H9 (cell line): ENCODE data around the gene CD207. TPM values are rescaled to one million over a fixed set of nuclear protein-coding genes. Genes with fewer than 3 reads are reported as not detected.

Source experiments
- DNase-seq: peaks from one replicate; pipeline ENCODE4 v3.0.0-alpha.2; 2017
- H2AFZ ChIP-seq: one replicate; pipeline ENCODE4 v1.6.1; 2013; ENCODE audit warnings: mild to moderate bottlenecking, low read length, control low read depth, moderate library complexity
- H2AK5ac ChIP-seq: 2 replicates; pipeline ENCODE4 v1.6.1; 2013; ENCODE audit warnings: low read length, control low read depth, mixed read lengths; ENCODE audit not compliant: insufficient read length
- H2BK120ac ChIP-seq: one replicate; pipeline ENCODE4 v1.6.1; 2013; ENCODE audit warnings: low read depth, mild to moderate bottlenecking, low read length, control low read depth, inconsistent platforms; ENCODE audit not compliant: poor library complexity, severe bottlenecking
- H2BK12ac ChIP-seq: 2 replicates; pipeline ENCODE4 v1.6.1; 2013; ENCODE audit warnings: low read length, control low read depth, mixed read lengths, low read depth; ENCODE audit not compliant: insufficient read length
- H2BK15ac ChIP-seq: 2 replicates; pipeline ENCODE4 v1.6.1; 2013; ENCODE audit warnings: low read depth, low read length, control low read depth
- H2BK20ac ChIP-seq: one replicate; pipeline ENCODE4 v1.6.1; 2013; ENCODE audit warnings: low read depth, mild to moderate bottlenecking, low read length, control low read depth, inconsistent platforms; ENCODE audit not compliant: poor library complexity, severe bottlenecking
- H2BK5ac ChIP-seq: 2 replicates; pipeline ENCODE4 v1.6.1; 2013; ENCODE audit warnings: low read length, control low read depth, mixed read lengths; ENCODE audit not compliant: insufficient read length
- H3K14ac ChIP-seq: 2 replicates; pipeline ENCODE4 v1.6.1; 2013; ENCODE audit warnings: low read length, control low read depth; ENCODE audit not compliant: insufficient read depth
- H3K18ac ChIP-seq: 2 replicates; pipeline ENCODE4 v1.6.1; 2013; ENCODE audit warnings: low read depth, mild to moderate bottlenecking, mixed read lengths, low read length, control low read depth; ENCODE audit not compliant: insufficient read length
- H3K23ac ChIP-seq: 2 replicates; pipeline ENCODE4 v1.6.1; 2013; ENCODE audit warnings: low read length, control low read depth, mixed read lengths, low read depth; ENCODE audit not compliant: insufficient read length
- H3K23me2 ChIP-seq: 2 replicates; pipeline ENCODE4 v1.6.1; 2013; ENCODE audit warnings: low read depth, mild to moderate bottlenecking, mixed read lengths, low read length, control low read depth; ENCODE audit not compliant: insufficient read length, poor library complexity, severe bottlenecking
- H3K27ac ChIP-seq: 2 replicates; pipeline ENCODE4 v1.5.1; 2013; ENCODE audit warnings: low read length, control low read depth, mixed read lengths, low read depth; ENCODE audit not compliant: insufficient read length
- H3K27me3 ChIP-seq: 2 replicates; pipeline ENCODE4 v1.6.1; 2013; ENCODE audit warnings: low read length, control low read depth, inconsistent platforms; ENCODE audit not compliant: insufficient read depth
- H3K4ac ChIP-seq: 2 replicates; pipeline ENCODE4 v1.6.1; 2013; ENCODE audit warnings: low read depth, mild to moderate bottlenecking, control low read depth, inconsistent platforms, low read length, moderate library complexity
- H3K4me1 ChIP-seq: 2 replicates; pipeline ENCODE4 v1.6.1; 2013; ENCODE audit warnings: low read length, control low read depth, inconsistent platforms; ENCODE audit not compliant: insufficient read depth
- H3K4me2 ChIP-seq: 2 replicates; pipeline ENCODE4 v1.6.1; 2013; ENCODE audit warnings: low read length, control low read depth, mixed read lengths; ENCODE audit not compliant: insufficient read length, insufficient read depth
- H3K56ac ChIP-seq: 2 replicates; pipeline ENCODE4 v1.6.1; 2013; ENCODE audit warnings: low read depth, mild to moderate bottlenecking, mixed read lengths, low read length, control low read depth; ENCODE audit not compliant: insufficient read length
- H3K79me1 ChIP-seq: 2 replicates; pipeline ENCODE4 v1.6.1; 2013; ENCODE audit warnings: low read depth, mild to moderate bottlenecking, moderate library complexity, low read length, control low read depth, inconsistent platforms; ENCODE audit not compliant: insufficient read depth, poor library complexity, severe bottlenecking
- H3K79me2 ChIP-seq: 2 replicates; pipeline ENCODE4 v1.6.1; 2013; ENCODE audit warnings: low read length, control low read depth, inconsistent platforms; ENCODE audit not compliant: insufficient read depth
- H3K9ac ChIP-seq: 2 replicates; pipeline ENCODE4 v1.6.1; 2013; ENCODE audit warnings: low read length, control low read depth, mixed read lengths; ENCODE audit not compliant: insufficient read length; ENCODE audit errors: extremely low read depth
- H3K9me3 ChIP-seq: one replicate; pipeline ENCODE4 v1.6.1; 2013; ENCODE audit warnings: low read depth, low read length, inconsistent platforms; ENCODE audit not compliant: control insufficient read depth
- H3T11ph ChIP-seq: one replicate; pipeline ENCODE4 v1.6.1; 2013; ENCODE audit warnings: mild to moderate bottlenecking, low read length, control low read depth, inconsistent platforms
- H4K20me1 ChIP-seq: one replicate; pipeline ENCODE4 v1.6.1; 2013; ENCODE audit not compliant: control insufficient read depth, insufficient read length, insufficient read depth
- H4K5ac ChIP-seq: 2 replicates; pipeline ENCODE4 v1.6.1; 2013; ENCODE audit warnings: low read depth, mild to moderate bottlenecking, mixed read lengths, low read length, control low read depth; ENCODE audit not compliant: insufficient read length
- H4K8ac ChIP-seq: replicated peaks from 2 replicates; pipeline ENCODE4 v1.6.1; 2013; ENCODE audit warnings: low read length, control low read depth, mixed read lengths, low read depth; ENCODE audit not compliant: insufficient read length
- H4K91ac ChIP-seq: 2 replicates; pipeline ENCODE4 v1.6.1; 2013; ENCODE audit warnings: low read depth, mild to moderate bottlenecking, moderate library complexity, mixed read lengths, low read length, control low read depth; ENCODE audit not compliant: insufficient read length
- H3K27ac Mint-ChIP-seq, 3 experiments: 2 replicates in 2 of 3; 3 replicates in 1 of 3; pipeline ENCODE4 v1.8.0; 2020 to 2021; ENCODE audit warnings: mixed read lengths in 3 of 3, mild to moderate bottlenecking in 1 of 3, moderate library complexity in 1 of 3
- H3K27me3 Mint-ChIP-seq: 2 replicates; pipeline ENCODE4 v1.8.0; 2021; ENCODE audit warnings: low read depth, mild to moderate bottlenecking, moderate library complexity, mixed read lengths
- H3K36me3 Mint-ChIP-seq, 3 experiments: 2 replicates in 2 of 3; 3 replicates in 1 of 3; pipeline ENCODE4 v1.8.0; 2020 to 2021; ENCODE audit warnings: low read depth in 3 of 3, mixed read lengths in 3 of 3; ENCODE audit not compliant: insufficient read depth in 1 of 3
- H3K4me1 Mint-ChIP-seq, 2 experiments: 2 replicates each; pipeline ENCODE4 v1.8.0; 2020; ENCODE audit warnings: mixed read lengths in 2 of 2
- H3K4me3 Mint-ChIP-seq, 2 experiments: 2 replicates in 1 of 2; 3 replicates in 1 of 2; pipeline ENCODE4 v1.8.0; 2020 to 2021; ENCODE audit warnings: mild to moderate bottlenecking in 2 of 2, mixed read lengths in 2 of 2, moderate library complexity in 1 of 2
- H3K9me3 Mint-ChIP-seq, 2 experiments: 2 replicates in 1 of 2; 3 replicates in 1 of 2; pipeline ENCODE4 v1.8.0; 2020; ENCODE audit warnings: mild to moderate bottlenecking in 2 of 2, mixed read lengths in 2 of 2, moderate library complexity in 1 of 2
- CTCF ChIP-seq: fragments of 200-600 bp; sonication (generic); conservative IDR thresholded peaks from 3 replicates; pipeline ENCODE4 v1.8.0; 2021; ENCODE audit warnings: antibody characterized with exemption, mild to moderate bottlenecking
- WGBS: extraction: QIAGEN DNeasy Blood & Tissue Kit; methylation state at CpG from one replicate; pipeline ENCODE4 v1.1.7; 2013; ENCODE audit warnings: missing lambda C conversion rate, low lambda C conversion rate, mixed read lengths; ENCODE audit not compliant: insufficient read length; ENCODE audit errors: extremely low coverage; 5-methylcytosine and 5-hydroxymethylcytosine counted together
- total RNA-seq: library from RNA; stranded (reverse); gene quantifications from 2 replicates; pipeline ENCODE4 v1.2.1, GENCODE V29; 2021

CD207 gene
- total RNA-seq, 1 experiment from 2014 or later, result not detected

GRCh38 chr2:70828914-70829824 is 6.4 kb downstream of the CD207 start:
- Histone ChIP-seq H3K23ac (no peak overlapping the region), H3K18ac (no peak overlapping the region), H4K8ac (no peak overlapping the region), H3K79me1 (no peaks in the 10 kb centered on the region), H2AK5ac (no peak overlapping the region), H3K4ac (no peak overlapping the region), H4K5ac (no peak overlapping the region), H4K91ac (no peak overlapping the region), H3K23me2 (no peaks in the 10 kb centered on the region), H4K20me1 (no peaks in the 10 kb centered on the region), H3K9me3 (no peaks in the 10 kb centered on the region), H3K4me1 (peaks cover 2% of the 10 kb centered on the region; the same call in 1 of the 2 replicates), H3K4me2 (no peak overlapping the region), H3T11ph (no peak overlapping the region), H2BK12ac (no peak overlapping the region), H3K79me2 (no peaks in the 10 kb centered on the region), H2BK20ac (no peak overlapping the region), H3K9ac (no peak overlapping the region), H2BK15ac (no peak overlapping the region), H2BK120ac (no peak overlapping the region), H3K27me3 (no peaks in the 10 kb centered on the region), H3K14ac (no peak overlapping the region), H3K56ac (no peak overlapping the region), H3K27ac (no peak overlapping the region), H2AFZ (no peak overlapping the region), H2BK5ac (no peak overlapping the region)
- peaks cover 46% of the 10 kb centered on the region for H3K27me3 Mint-ChIP-seq
- peaks cover 16 to 20% of the 10 kb centered on the region in 2 experiments for H3K4me1 Mint-ChIP-seq
- H3K4me3 Mint-ChIP-seq, result no peak overlapping the region
- WGBS, result no CpG with 5 or more reads among the region's 6 CpGs
- H3K9me3 Mint-ChIP-seq, result no peaks in the 10 kb centered on the region
- H3K36me3 Mint-ChIP-seq, result no peaks in the 10 kb centered on the region
- DNase-seq, result no peak
- no peak overlapping the region for H3K27ac Mint-ChIP-seq
- TF ChIP-seq CTCF, result no peak
